Neuronal stem cell (in vitro differentiated cells): Measurements from ENCODE around the gene SH2D3C.

ENCODE experiments used
- DNase-seq: peaks from one replicate; pipeline ENCODE4 v3.0.0-alpha.2; 2013; ENCODE audit warnings: low spot score
- H2AFZ ChIP-seq: one replicate; pipeline ENCODE4 v1.6.1; 2013; ENCODE audit warnings: mild to moderate bottlenecking, low read length, inconsistent platforms
- H2AK5ac ChIP-seq: 2 replicates; pipeline ENCODE4 v1.6.1; 2013; ENCODE audit warnings: low read depth, mild to moderate bottlenecking, inconsistent platforms, low read length, moderate library complexity, mixed read lengths
- H2BK120ac ChIP-seq: 2 replicates; pipeline ENCODE4 v1.6.1; 2013; ENCODE audit warnings: low read depth, mild to moderate bottlenecking, inconsistent platforms, low read length, moderate library complexity, mixed read lengths
- H2BK12ac ChIP-seq: one replicate; pipeline ENCODE4 v1.6.1; 2013; ENCODE audit warnings: low read length, inconsistent platforms
- H2BK15ac ChIP-seq: 2 replicates; pipeline ENCODE4 v1.6.1; 2013; ENCODE audit warnings: mild to moderate bottlenecking, low read length, inconsistent platforms, mixed read lengths
- H2BK5ac ChIP-seq: one replicate; pipeline ENCODE4 v1.6.1; 2013; ENCODE audit warnings: inconsistent platforms, mild to moderate bottlenecking, low read length, moderate library complexity
- H3K14ac ChIP-seq: one replicate; pipeline ENCODE4 v1.6.1; 2013; ENCODE audit warnings: low read length, inconsistent platforms
- H3K18ac ChIP-seq: 2 replicates; pipeline ENCODE4 v1.6.1; 2013; ENCODE audit warnings: low read length, inconsistent platforms
- H3K23ac ChIP-seq: 2 replicates; pipeline ENCODE4 v1.6.1; 2013; ENCODE audit warnings: low read depth, mild to moderate bottlenecking, mixed read lengths, low read length, inconsistent platforms; ENCODE audit not compliant: poor library complexity
- H3K27ac ChIP-seq: replicated peaks from 3 replicates; pipeline ENCODE4 v1.5.1; 2013; ENCODE audit warnings: low read length, inconsistent platforms
- H3K27me3 ChIP-seq, 3 experiments: 2 replicates each; pipeline ENCODE4 v1.6.1; 2013; ENCODE audit warnings: low read length in 3 of 3, mild to moderate bottlenecking in 2 of 3, inconsistent platforms in 1 of 3, low read depth in 1 of 3, mixed read lengths in 1 of 3, moderate library complexity in 1 of 3; ENCODE audit not compliant: control insufficient read depth in 3 of 3, insufficient read depth in 3 of 3
- H3K36me3 ChIP-seq, 2 donors: replicated peaks in 1 of 2; 2 replicates each; pipeline ENCODE4 v1.6.1; 2013; ENCODE audit warnings: low read length in 2 of 2; ENCODE audit not compliant: control insufficient read depth in 2 of 2, insufficient read depth in 2 of 2
- H3K4ac ChIP-seq: 2 replicates; pipeline ENCODE4 v1.6.1; 2013; ENCODE audit warnings: inconsistent platforms, mild to moderate bottlenecking, low read length, moderate library complexity
- H3K4me1 ChIP-seq, 2 donors: 1 replicate in 1 of 2; 2 replicates in 1 of 2; pipeline ENCODE4 v1.6.1; 2013; ENCODE audit warnings: low read length in 2 of 2, low read depth in 1 of 2; ENCODE audit not compliant: control insufficient read depth in 2 of 2, insufficient read depth in 1 of 2
- H3K4me2 ChIP-seq: one replicate; pipeline ENCODE4 v1.6.1; 2013; ENCODE audit warnings: mild to moderate bottlenecking, low read length, inconsistent platforms; ENCODE audit not compliant: insufficient read depth, poor library complexity, severe bottlenecking
- H3K4me3 ChIP-seq, 2 donors: 2 replicates each; pipeline ENCODE4 v1.5.1; 2013; ENCODE audit warnings: low read length in 2 of 2, mild to moderate bottlenecking in 2 of 2, inconsistent platforms in 1 of 2, moderate library complexity in 1 of 2
- H3K79me1 ChIP-seq: one replicate; pipeline ENCODE4 v1.6.1; 2013; ENCODE audit warnings: low read depth, mild to moderate bottlenecking, inconsistent platforms, low read length, moderate library complexity
- H3K9ac ChIP-seq: one replicate; pipeline ENCODE4 v1.6.1; 2013; ENCODE audit warnings: mild to moderate bottlenecking, low read depth, low read length, inconsistent platforms; ENCODE audit not compliant: poor library complexity
- H3K9me3 ChIP-seq, 2 donors: replicated peaks in 1 of 2; 2 replicates each; pipeline versions ENCODE3 to v1.6.1; 2013; ENCODE audit warnings: low read length in 2 of 2, mild to moderate bottlenecking in 2 of 2, inconsistent platforms in 1 of 2, low read depth in 1 of 2, mixed read lengths in 1 of 2, moderate library complexity in 1 of 2; ENCODE audit not compliant: control insufficient read depth in 2 of 2, insufficient read depth in 1 of 2
- H4K8ac ChIP-seq: one replicate; pipeline ENCODE4 v1.6.1; 2013; ENCODE audit warnings: low read depth, mild to moderate bottlenecking, inconsistent platforms, low read length, moderate library complexity
- H4K91ac ChIP-seq: one replicate; pipeline ENCODE4 v1.6.1; 2013; ENCODE audit warnings: low read length, low read depth, mild to moderate bottlenecking, inconsistent platforms; ENCODE audit not compliant: poor library complexity
- WGBS, 2 donors: extraction: QIAGEN DNeasy Blood & Tissue Kit; methylation state at CpG; one replicate each; pipeline ENCODE4 v1.1.7; 2013; ENCODE audit warnings: missing lambda C conversion rate in 2 of 2, mixed read lengths in 1 of 2; ENCODE audit not compliant: insufficient read length in 2 of 2, insufficient replicate concordance in 1 of 2; ENCODE audit errors: extremely low coverage in 2 of 2; 5-methylcytosine and 5-hydroxymethylcytosine counted together

Gene SH2D3C

GRCh38 chr9:127754099-127755060, 24.1 kb downstream of the SH2D3C start:
- Histone ChIP-seq H3K4me1 (peaks cover 2 to 4% of the 10 kb centered on the region in 2 donors), H2BK120ac (no peak overlapping the region), H3K4me3 (peak overlapping the region; percentile 39 to 85), H3K9ac (peak overlapping the region; percentile 67), H2BK12ac (no peak overlapping the region), H2AFZ (peak overlapping the region; percentile 92), H4K8ac (no peak overlapping the region), H4K91ac (no peak overlapping the region), H3K18ac (peak overlapping the region; percentile 87), H2AK5ac (peak overlapping the region; percentile 36), H3K27ac (peak overlapping the region; percentile 24), H3K14ac (no peak overlapping the region), H3K27me3 (peaks cover 0 to 58% (median 3%) of the 10 kb centered on the region in 3 experiments), H3K36me3 (peaks cover 0 to 2% of the 10 kb centered on the region in 2 donors), H3K4me2 (peak overlapping the region; percentile 100), H3K9me3 (no peaks in the 10 kb centered on the region), H3K79me1 (no peaks in the 10 kb centered on the region), H2BK5ac (peak overlapping the region; percentile 85), H2BK15ac (no peak overlapping the region), H3K23ac (peak overlapping the region; percentile 47), H3K4ac (no peak overlapping the region)
- no CpG with 5 or more reads among the region's 86 CpGs for WGBS, 2 donors
- DNase-seq, result no peak

- H3K9ac ChIP-seq, result no peak overlapping the region
- DNase-seq, result no peak
- no peak overlapping the region for H3K4ac ChIP-seq
- H3K4me2 ChIP-seq, result no peak overlapping the region
- H3K36me3 ChIP-seq, result peaks cover 0 to 6% of the 10 kb centered on the region in 2 donors
- no peaks in the 10 kb centered on the region for H3K9me3 ChIP-seq
- H2BK15ac ChIP-seq, result no peak overlapping the region
- H2AFZ ChIP-seq, result no peak overlapping the region
- H3K79me1 ChIP-seq, result peaks cover under 1% of the 10 kb centered on the region
- WGBS, 2 donors, result no CpG with 5 or more reads among the region's 8 CpGs
- no peak overlapping the region for H2AK5ac ChIP-seq
- no peak overlapping the region for H3K23ac ChIP-seq
- no peak overlapping the region for H3K14ac ChIP-seq
- H3K27me3 ChIP-seq, result peaks cover 0 to 59% (median 3%) of the 10 kb centered on the region in 3 experiments
- H4K8ac ChIP-seq, result no peak overlapping the region
- H2BK120ac ChIP-seq, result no peak overlapping the region
- peaks cover 2 to 4% of the 10 kb centered on the region in 2 donors for H3K4me1 ChIP-seq
- H2BK12ac ChIP-seq, result no peak overlapping the region
- no peak overlapping the region for H2BK5ac ChIP-seq
- peak overlapping the region in 1 of 2 donors; percentile 38 for H3K4me3 ChIP-seq
- H3K18ac ChIP-seq, result no peak overlapping the region
- H3K27ac ChIP-seq, result no peak overlapping the region
- H4K91ac ChIP-seq, result no peak overlapping the region
These were observed 24.8 kb downstream of the SH2D3C start for GRCh38 chr9:127753622-127754021.

GRCh38 chr9:127753148-127753547, 25.3 kb downstream of the SH2D3C start:
- no peak overlapping the region for H3K9ac ChIP-seq
- peaks cover 0 to 59% (median 3%) of the 10 kb centered on the region in 3 experiments for H3K27me3 ChIP-seq
- H2BK15ac ChIP-seq, result no peak overlapping the region
- no peak overlapping the region for H3K4me2 ChIP-seq
- no peak overlapping the region for H2BK12ac ChIP-seq
- no peak overlapping the region for H3K4ac ChIP-seq
- H3K4me3 ChIP-seq, result no peak overlapping the region
- no peak overlapping the region for H2AFZ ChIP-seq
- no peak overlapping the region for H4K91ac ChIP-seq
- H3K4me1 ChIP-seq, result peaks cover 2 to 4% of the 10 kb centered on the region in 2 donors
- H3K14ac ChIP-seq, result no peak overlapping the region
- H2BK120ac ChIP-seq, result no peak overlapping the region
- no peak overlapping the region for H2AK5ac ChIP-seq
- H3K79me1 ChIP-seq, result peaks cover 1% of the 10 kb centered on the region
- H4K8ac ChIP-seq, result no peak overlapping the region
- peaks cover 0 to 9% of the 10 kb centered on the region in 2 donors for H3K36me3 ChIP-seq
- DNase-seq, result no peak
- H3K18ac ChIP-seq, result no peak overlapping the region
- H3K9me3 ChIP-seq, result no peaks in the 10 kb centered on the region
- WGBS, 2 donors, result no CpG with 5 or more reads among the region's 8 CpGs
- no peak overlapping the region for H3K23ac ChIP-seq
- no peak overlapping the region for H3K27ac ChIP-seq
- no peak overlapping the region for H2BK5ac ChIP-seq
